Skeletal muscle tissue (tissue), 4 donors: Measurements from ENCODE around the gene ROBO1. TPM values are rescaled to one million over a fixed set of nuclear protein-coding genes. Genes with fewer than 3 reads are reported as not detected.

Source experiments
- H3K27ac ChIP-seq: one replicate; pipeline ENCODE4 v1.7.0; 2013; ENCODE audit warnings: mild to moderate bottlenecking, low read depth, low read length, inconsistent platforms
- H3K27me3 ChIP-seq, 3 donors: one replicate each; pipeline ENCODE4 v1.7.0; 2013; ENCODE audit warnings: low read length in 3 of 3; ENCODE audit not compliant: control insufficient read depth in 3 of 3, insufficient read depth in 3 of 3
- H3K36me3 ChIP-seq, 3 donors: one replicate each; pipeline ENCODE4 v1.7.0; 2013; ENCODE audit warnings: low read length in 3 of 3; ENCODE audit not compliant: control insufficient read depth in 3 of 3, insufficient read depth in 3 of 3
- H3K4me1 ChIP-seq, 3 donors: one replicate each; pipeline ENCODE4 v1.7.0; 2013; ENCODE audit warnings: low read length in 3 of 3, mild to moderate bottlenecking in 3 of 3; ENCODE audit not compliant: control insufficient read depth in 3 of 3, insufficient read depth in 3 of 3
- H3K4me3 ChIP-seq, 3 donors: one replicate each; pipeline ENCODE4 v1.7.0; 2013; ENCODE audit warnings: low read length in 3 of 3
- H3K9ac ChIP-seq, 3 donors: one replicate each; pipeline ENCODE4 v1.7.0; 2013; ENCODE audit warnings: low read length in 3 of 3, mild to moderate bottlenecking in 3 of 3, moderate library complexity in 2 of 3, low read depth in 1 of 3
- H3K9me3 ChIP-seq, 3 donors: one replicate each; pipeline ENCODE4 v1.7.0; 2013; ENCODE audit warnings: low read length in 3 of 3; ENCODE audit not compliant: control insufficient read depth in 3 of 3
- total RNA-seq: library from RNA; depleted of rRNA; stranded (reverse); fragments of >200 nt; gene quantifications from one replicate; pipeline ENCODE4 v1.2.3, GENCODE V29; 2014
- donor health status: Osteomylitis.

Gene ROBO1
- total RNA-seq, 1 donor from 2014 or later, result 20.4 TPM

DNA sequence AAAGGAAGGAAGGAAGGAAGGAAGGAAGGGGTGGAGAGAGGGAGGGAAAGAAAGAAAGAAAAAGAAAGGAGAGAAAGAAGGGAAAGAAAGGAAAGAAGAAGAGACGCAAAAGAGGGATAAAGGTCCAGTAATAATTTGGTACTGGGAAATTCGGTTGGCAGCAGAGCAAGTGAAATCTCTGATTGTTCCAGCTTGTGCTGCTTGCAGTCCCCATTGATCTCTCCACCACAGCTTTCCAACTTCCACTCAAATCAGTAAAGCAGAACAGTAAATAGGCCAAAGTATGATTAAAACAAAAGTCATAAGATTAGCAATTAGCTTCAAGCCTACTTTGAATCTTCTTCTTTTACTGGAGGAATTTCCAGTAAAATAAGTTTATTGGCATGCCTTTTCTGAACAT lies 357.2 kb downstream of the ROBO1 start:
- H3K27ac ChIP-seq, result no peak overlapping the region
- peaks cover 0 to 4% (median 0%) of the 10 kb centered on the region in 3 donors for H3K4me1 ChIP-seq
- H3K36me3 ChIP-seq, result no peaks in the 10 kb centered on the region
- no peak overlapping the region for H3K9ac ChIP-seq
- no peaks in the 10 kb centered on the region for H3K27me3 ChIP-seq
- no peak overlapping the region for H3K4me3 ChIP-seq
- no peaks in the 10 kb centered on the region for H3K9me3 ChIP-seq

DNA sequence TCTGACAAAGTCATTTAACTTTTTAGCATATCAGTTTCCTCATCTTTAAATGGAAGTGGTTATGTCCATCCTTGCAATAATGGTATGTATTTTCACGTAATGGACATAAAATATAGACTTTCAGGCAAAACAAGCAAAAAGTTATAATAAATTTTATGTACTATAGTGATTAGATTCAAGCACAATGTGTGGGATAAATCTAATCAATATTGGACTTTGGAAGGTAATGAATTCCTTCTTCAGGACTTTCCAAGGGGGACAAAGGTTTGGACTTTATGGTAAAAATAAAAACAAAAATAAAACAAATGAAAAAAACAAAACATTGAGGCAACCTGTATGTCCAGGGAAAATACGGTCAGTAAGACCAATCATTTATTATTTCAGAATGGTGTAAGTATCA lies 357.7 kb downstream of the ROBO1 start:
- Histone ChIP-seq H3K27me3 (no peaks in the 10 kb centered on the region), H3K9ac (no peak overlapping the region), H3K27ac (no peak overlapping the region), H3K9me3 (no peaks in the 10 kb centered on the region), H3K4me1 (peaks cover 0 to under 1% (median 0%) of the 10 kb centered on the region in 3 donors), H3K36me3 (no peaks in the 10 kb centered on the region), H3K4me3 (no peak overlapping the region)

GRCh38 chr3:79406175-79406574 lies 361.6 kb downstream of the ROBO1 start:
- Histone ChIP-seq H3K9ac (no peak overlapping the region), H3K4me1 (no peaks in the 10 kb centered on the region), H3K36me3 (no peaks in the 10 kb centered on the region), H3K27ac (no peak overlapping the region), H3K9me3 (no peaks in the 10 kb centered on the region), H3K27me3 (no peaks in the 10 kb centered on the region), H3K4me3 (no peak overlapping the region)

- no peak overlapping the region for H3K27ac ChIP-seq
- H3K4me1 ChIP-seq, result no peaks in the 10 kb centered on the region
Measured at GRCh38 chr3:79405183-79405582, 362.6 kb downstream of the ROBO1 start.

DNA sequence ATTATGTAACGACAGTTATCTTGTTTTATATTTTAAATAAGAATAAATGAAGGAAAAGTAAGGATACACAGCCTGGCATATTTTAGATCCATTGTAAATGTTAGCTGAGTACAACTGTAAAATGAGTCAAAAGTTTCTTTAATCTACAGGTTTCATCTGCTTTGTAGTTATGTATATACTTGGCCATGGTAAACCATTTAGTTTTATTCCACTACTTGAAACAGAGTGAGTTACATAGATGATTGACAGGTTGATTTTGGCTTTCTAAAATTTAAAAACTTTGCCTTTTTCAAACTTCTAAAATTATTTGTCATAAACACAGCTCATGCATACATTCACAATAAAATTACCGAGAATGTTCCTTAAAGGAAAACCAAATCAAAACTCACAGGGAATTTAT lies 371.2 kb downstream of the ROBO1 start:
- H3K4me3 ChIP-seq, result no peak overlapping the region

More at GRCh38 chr3:79405183-79405582, 362.6 kb downstream of the ROBO1 start:
- Histone ChIP-seq H3K9me3 (no peaks in the 10 kb centered on the region), H3K4me3 (no peak overlapping the region), H3K9ac (no peak overlapping the region), H3K27me3 (no peaks in the 10 kb centered on the region), H3K36me3 (no peaks in the 10 kb centered on the region)

GRCh38 chr3:79392479-79392878 lies 375.3 kb downstream of the ROBO1 start:
- Histone ChIP-seq H3K27me3 (no peaks in the 10 kb centered on the region), H3K36me3 (no peaks in the 10 kb centered on the region), H3K9ac (no peak overlapping the region), H3K4me3 (no peak overlapping the region), H3K4me1 (no peaks in the 10 kb centered on the region), H3K27ac (no peak overlapping the region), H3K9me3 (no peaks in the 10 kb centered on the region)

More for the DNA sequence above, 371.2 kb downstream of the ROBO1 start:
- Histone ChIP-seq H3K36me3 (no peaks in the 10 kb centered on the region), H3K4me1 (no peaks in the 10 kb centered on the region), H3K27ac (no peak overlapping the region), H3K27me3 (no peaks in the 10 kb centered on the region), H3K9me3 (no peaks in the 10 kb centered on the region), H3K9ac (no peak overlapping the region)

GRCh38 chr3:79390352-79390751 lies 377.4 kb downstream of the ROBO1 start:
- no peaks in the 10 kb centered on the region for H3K4me1 ChIP-seq
- no peaks in the 10 kb centered on the region for H3K36me3 ChIP-seq
- H3K9ac ChIP-seq, result no peak overlapping the region
- no peak overlapping the region for H3K27ac ChIP-seq
- H3K27me3 ChIP-seq, result no peaks in the 10 kb centered on the region
- no peaks in the 10 kb centered on the region for H3K9me3 ChIP-seq
- H3K4me3 ChIP-seq, result no peak overlapping the region

DNA sequence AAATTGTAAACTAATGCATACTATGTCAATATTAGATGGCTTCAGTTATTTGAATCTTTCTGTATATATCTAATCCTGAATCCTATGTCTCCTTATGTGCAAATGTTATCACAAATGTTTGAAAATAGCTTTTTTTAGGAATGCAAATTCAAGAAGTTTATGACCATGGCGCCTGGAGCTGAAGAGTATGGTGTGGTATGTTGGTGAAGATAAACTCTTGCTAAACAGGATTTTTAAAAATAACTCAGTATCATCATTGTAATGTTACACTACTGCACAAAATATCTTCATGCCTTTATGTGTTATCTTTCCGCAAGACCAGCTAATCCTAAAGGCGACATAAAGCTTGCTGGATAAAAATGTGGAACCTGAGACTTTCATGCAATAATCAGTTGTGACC lies 382.6 kb downstream of the ROBO1 start:
- H3K36me3 ChIP-seq, result no peaks in the 10 kb centered on the region
- H3K4me3 ChIP-seq, result no peak overlapping the region
- H3K27ac ChIP-seq, result no peak overlapping the region
- no peaks in the 10 kb centered on the region for H3K9me3 ChIP-seq
- no peaks in the 10 kb centered on the region for H3K27me3 ChIP-seq
- no peaks in the 10 kb centered on the region for H3K4me1 ChIP-seq
- no peak overlapping the region for H3K9ac ChIP-seq

DNA sequence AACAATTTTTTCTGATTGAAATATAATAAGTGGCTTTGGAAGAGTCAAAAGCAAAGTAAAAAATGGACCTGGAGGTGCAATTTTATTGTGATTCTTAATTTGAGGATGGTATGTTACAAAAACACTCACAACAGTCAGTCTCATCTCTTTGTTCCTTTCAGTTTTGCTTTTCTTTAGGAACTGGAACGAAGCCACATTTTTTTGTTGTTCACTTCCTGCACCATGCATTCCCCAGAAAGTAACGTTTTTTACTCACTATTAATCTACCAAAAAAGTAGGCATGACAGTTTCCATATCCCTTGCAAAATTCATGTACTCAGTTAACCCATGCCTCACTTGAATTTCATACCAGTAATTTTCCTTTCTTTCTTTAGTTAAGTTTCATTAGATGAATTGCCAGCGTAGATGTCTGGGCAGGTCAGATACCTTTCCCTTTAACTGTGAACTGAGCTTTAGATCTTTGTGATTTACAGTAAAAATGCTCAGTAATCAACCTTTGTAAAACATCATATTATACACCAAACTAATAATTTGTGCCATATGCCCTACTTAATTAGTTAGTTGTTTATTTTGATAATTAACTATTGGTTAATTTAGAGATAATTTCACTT lies 384.3 kb downstream of the ROBO1 start:
- H3K27ac ChIP-seq, result no peak overlapping the region
- H3K27me3 ChIP-seq, result no peaks in the 10 kb centered on the region
- no peaks in the 10 kb centered on the region for H3K36me3 ChIP-seq
- H3K9me3 ChIP-seq, result no peaks in the 10 kb centered on the region
- H3K4me3 ChIP-seq, result no peak overlapping the region
- H3K9ac ChIP-seq, result no peak overlapping the region
- H3K4me1 ChIP-seq, result no peaks in the 10 kb centered on the region

DNA sequence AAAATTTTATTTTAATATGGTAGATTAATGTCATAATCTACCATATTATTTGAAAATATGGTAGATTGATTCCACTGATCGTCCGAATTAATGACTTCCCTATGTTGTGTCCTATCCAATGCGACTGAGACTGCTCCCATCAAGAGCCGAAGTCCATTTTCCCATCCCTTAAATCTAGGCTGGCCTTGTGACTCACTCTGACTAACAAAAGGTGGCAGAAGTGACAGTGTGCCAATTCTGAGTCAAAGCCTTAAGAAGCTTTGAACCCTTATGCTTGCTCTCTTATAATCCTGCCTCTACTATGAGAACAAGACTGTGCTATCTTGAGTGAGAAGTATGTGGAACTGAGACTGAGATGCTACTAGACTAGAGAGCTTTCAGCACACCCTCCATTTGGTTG lies 387.2 kb downstream of the ROBO1 start:
- Histone ChIP-seq H3K27ac (no peak overlapping the region), H3K9ac (no peak overlapping the region), H3K4me3 (no peak overlapping the region), H3K27me3 (no peaks in the 10 kb centered on the region), H3K36me3 (no peaks in the 10 kb centered on the region), H3K4me1 (no peaks in the 10 kb centered on the region), H3K9me3 (no peaks in the 10 kb centered on the region)
